CD8-positive, alpha-beta memory T cell (primary cell): ENCODE measurements around the gene UNCX. TPM values are rescaled to one million over a fixed set of nuclear protein-coding genes. Genes with fewer than 3 reads are reported as not detected.
"Not testable (repeated sequence)": the region's sequence is repeated elsewhere in the genome, so short reads cannot be mapped to it uniquely, and the experiment has no call there.

Source experiments
- CTCF ChIA-PET: fragments of 350-600 bp; sonication (Branson Sonifier 250); formaldehyde crosslinking; loops from one replicate; lab custom pipeline; 2021; ENCODE audit warnings: antibody characterized with exemption; lab: Charles Lee
- POLR2A ChIA-PET: fragments of 350-600 bp; sonication (Branson Sonifier 250); formaldehyde crosslinking; loops from one replicate; lab custom pipeline; 2021; ENCODE audit warnings: antibody characterized with exemption; lab: Charles Lee
- DNase-seq, 5 donors: peaks; one replicate each; pipeline versions ENCODE4 v3.0.0 to v3.0.0-alpha.2; 2020 to 2022; ENCODE audit warnings: mixed read lengths in 1 of 5
- H3K27ac ChIP-seq: one replicate; pipeline ENCODE4 v1.7.0; 2013; ENCODE audit warnings: low read depth, mild to moderate bottlenecking, low read length, moderate library complexity
- H3K27me3 ChIP-seq: 2 replicates; pipeline ENCODE4 v1.7.0; 2013; ENCODE audit warnings: low read length, mild to moderate bottlenecking; ENCODE audit not compliant: insufficient read depth, poor library complexity, severe bottlenecking
- H3K36me3 ChIP-seq: 2 replicates; pipeline ENCODE4 v1.7.0; 2013; ENCODE audit warnings: mild to moderate bottlenecking, low read length, moderate library complexity; ENCODE audit not compliant: insufficient read depth
- H3K4me1 ChIP-seq: 2 replicates; pipeline ENCODE4 v1.7.0; 2013; ENCODE audit warnings: mild to moderate bottlenecking, low read length, moderate library complexity; ENCODE audit not compliant: insufficient read depth
- H3K4me3 ChIP-seq: 2 replicates; pipeline ENCODE4 v1.7.0; 2013; ENCODE audit warnings: mild to moderate bottlenecking, low read length
- H3K9me3 ChIP-seq: 2 replicates; pipeline ENCODE4 v1.7.0; 2013; ENCODE audit warnings: mild to moderate bottlenecking, low read length
- H3K27ac Mint-ChIP-seq, 8 donors: one replicate each; pipeline ENCODE4 v1.8.0; 2020 to 2021; ENCODE audit warnings: mixed read lengths in 8 of 8, mild to moderate bottlenecking in 6 of 8, inconsistent platforms in 3 of 8, moderate library complexity in 3 of 8
- H3K27me3 Mint-ChIP-seq, 2 donors: one replicate each; pipeline ENCODE4 v1.8.0; 2020 to 2021; ENCODE audit warnings: mixed read lengths in 2 of 2, mild to moderate bottlenecking in 1 of 2, moderate library complexity in 1 of 2
- H3K36me3 Mint-ChIP-seq, 3 donors: one replicate each; pipeline ENCODE4 v1.8.0; 2020 to 2021; ENCODE audit warnings: mixed read lengths in 3 of 3, inconsistent platforms in 1 of 3, mild to moderate bottlenecking in 1 of 3
- H3K4me1 Mint-ChIP-seq, 3 donors: one replicate each; pipeline ENCODE4 v1.8.0; 2020 to 2021; ENCODE audit warnings: mixed read lengths in 3 of 3, inconsistent platforms in 1 of 3, mild to moderate bottlenecking in 1 of 3
- H3K4me3 Mint-ChIP-seq, 7 donors: one replicate each; pipeline ENCODE4 v1.8.0; 2020 to 2021; ENCODE audit warnings: mixed read lengths in 7 of 7, mild to moderate bottlenecking in 6 of 7, moderate library complexity in 4 of 7, inconsistent platforms in 2 of 7
- H3K9me3 Mint-ChIP-seq, 5 donors: one replicate each; pipeline ENCODE4 v1.8.0; 2020 to 2022; ENCODE audit warnings: mixed read lengths in 5 of 5, mild to moderate bottlenecking in 3 of 5, moderate library complexity in 2 of 5, inconsistent platforms in 1 of 5
- polyA plus RNA-seq: library from polyadenylated mRNA; unstranded; fragments of 300-500 nt; fragmentation: Illumina TruSeq; gene quantifications from one replicate; pipeline ENCODE4 v1.2.3, GENCODE V29; 2021
- total RNA-seq, 2 experiments: library from RNA; stranded (reverse); gene quantifications; one replicate each; pipeline ENCODE4 v1.2.3, GENCODE V29; 2021

The UNCX gene
- total and polyA plus RNA-seq, 3 experiments from 2014 or later: not detected

DNA sequence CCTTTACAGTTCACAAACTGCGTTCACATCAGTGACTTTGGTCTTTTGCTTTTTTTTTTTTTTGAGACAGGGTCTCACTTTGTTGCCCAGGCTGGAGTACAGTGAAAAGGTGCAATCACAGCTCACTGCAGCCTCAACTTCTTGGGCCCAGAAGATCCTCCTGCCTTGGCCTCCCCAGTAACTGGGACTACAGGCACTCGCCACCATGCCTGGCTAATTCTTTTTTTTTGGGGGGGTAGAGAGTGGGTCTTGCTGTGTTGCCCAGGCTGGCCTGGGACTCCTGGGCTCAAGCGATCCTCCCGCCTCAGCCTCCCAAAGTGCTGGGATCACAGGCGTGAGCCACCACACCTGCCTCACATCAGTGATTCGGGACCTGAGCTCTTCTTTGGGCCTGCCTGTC lies 35.7 kb upstream of the UNCX start:
- H3K4me1 ChIP-seq: peaks cover 3% of the 10 kb centered on the region
- Mint-ChIP-seq H3K9me3 (no peaks in the 10 kb centered on the region), H3K4me1 (peaks cover 4 to 6% (median 5%) of the 10 kb centered on the region in 3 donors), H3K27ac (no peak overlapping the region), H3K36me3 (no peaks in the 10 kb centered on the region), H3K27me3 (peaks cover 9 to 18% of the 10 kb centered on the region in 2 donors), H3K4me3 (no peak overlapping the region)
- no peaks in the 10 kb centered on the region for H3K9me3 ChIP-seq
- peaks cover 3% of the 10 kb centered on the region for H3K27me3 ChIP-seq
- POLR2A ChIA-PET: no interaction called here
- CTCF ChIA-PET: no interaction called here
- H3K27ac ChIP-seq: no peak overlapping the region
- no peaks in the 10 kb centered on the region for H3K36me3 ChIP-seq
- no peak overlapping the region for H3K4me3 ChIP-seq
- DNase-seq: no peak

DNA sequence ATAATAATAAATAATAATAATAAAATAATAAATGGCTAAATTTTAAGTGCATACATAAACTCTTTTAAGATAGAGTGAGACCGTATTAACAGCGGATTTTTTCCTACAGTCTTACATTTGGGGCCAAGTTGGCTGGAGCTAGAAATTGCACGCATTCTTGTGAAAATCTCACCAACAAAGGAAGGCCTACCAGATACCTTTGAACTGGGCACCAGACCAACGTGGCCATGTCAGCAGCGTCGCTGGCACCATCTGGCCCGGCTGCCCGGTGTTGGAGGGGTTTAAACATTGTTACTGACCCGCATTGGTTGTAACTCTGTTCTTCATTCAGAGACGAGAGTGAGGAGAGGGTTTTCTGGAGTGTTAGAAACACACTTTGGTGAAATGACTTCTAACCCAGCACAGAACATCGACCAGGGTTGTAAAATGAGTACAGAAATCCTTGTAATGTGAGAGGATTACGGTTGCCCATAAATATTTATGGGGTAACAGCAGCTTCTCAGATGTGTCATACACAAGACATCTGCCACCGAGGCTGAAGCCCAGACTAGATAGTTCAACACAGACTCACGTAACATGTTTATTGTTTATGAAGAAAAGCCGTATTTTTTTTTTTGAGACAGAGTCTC lies 34.6 kb upstream of the UNCX start:
- peaks cover 3% of the 10 kb centered on the region for H3K27me3 ChIP-seq
- H3K4me3 ChIP-seq: no peak overlapping the region
- no peak for DNase-seq
- no peaks in the 10 kb centered on the region for H3K36me3 Mint-ChIP-seq
- no peak overlapping the region for H3K4me3 Mint-ChIP-seq
- H3K4me1 Mint-ChIP-seq: no peaks in the 10 kb centered on the region
- no peaks in the 10 kb centered on the region for H3K9me3 Mint-ChIP-seq
- ChIA-PET POLR2A (no interaction called here), CTCF (no interaction called here)
- no peak overlapping the region for H3K27ac ChIP-seq
- no peaks in the 10 kb centered on the region for H3K4me1 ChIP-seq
- peaks cover 7 to 13% of the 10 kb centered on the region in 2 donors for H3K27me3 Mint-ChIP-seq
- no peak overlapping the region for H3K27ac Mint-ChIP-seq
- H3K36me3 ChIP-seq: no peaks in the 10 kb centered on the region
- no peaks in the 10 kb centered on the region for H3K9me3 ChIP-seq

GRCh38 chr7:1200045-1200444 lies 32.6 kb upstream of the UNCX start:
- H3K4me1 Mint-ChIP-seq: no peaks in the 10 kb centered on the region
- no peak for DNase-seq
- POLR2A ChIA-PET: no interaction called here
- H3K27ac Mint-ChIP-seq: no peak overlapping the region
- Histone ChIP-seq H3K4me3 (no peak overlapping the region), H3K36me3 (no peaks in the 10 kb centered on the region), H3K4me1 (no peaks in the 10 kb centered on the region), H3K27ac (no peak overlapping the region), H3K9me3 (no peaks in the 10 kb centered on the region), H3K27me3 (no peaks in the 10 kb centered on the region)
- H3K9me3 Mint-ChIP-seq: no peaks in the 10 kb centered on the region
- CTCF ChIA-PET: no interaction called here
- no peaks in the 10 kb centered on the region for H3K36me3 Mint-ChIP-seq
- no peak overlapping the region for H3K4me3 Mint-ChIP-seq
- peaks cover 5 to 16% of the 10 kb centered on the region in 2 donors for H3K27me3 Mint-ChIP-seq

- H3K27me3 ChIP-seq: no peaks in the 10 kb centered on the region
- ChIA-PET CTCF (no interaction called here), POLR2A (no interaction called here)
Observed at GRCh38 chr7:1201916-1202315, 30.8 kb upstream of the UNCX start.

GRCh38 chr7:1202914-1203313 lies 29.8 kb upstream of the UNCX start:
- H3K27ac ChIP-seq, H3K27me3 ChIP-seq, DNase-seq, H3K9me3 ChIP-seq, H3K27ac Mint-ChIP-seq, CTCF ChIA-PET, H3K9me3 Mint-ChIP-seq, H3K36me3 ChIP-seq, H3K4me1 Mint-ChIP-seq, H3K36me3 Mint-ChIP-seq, H3K4me3 Mint-ChIP-seq, H3K4me3 ChIP-seq, POLR2A ChIA-PET, H3K4me1 ChIP-seq: not testable (repeated sequence)
- H3K27me3 Mint-ChIP-seq: peaks cover 3 to 22% of the 10 kb centered on the region in 2 donors

More at GRCh38 chr7:1201916-1202315, 30.8 kb upstream of the UNCX start:
- Mint-ChIP-seq H3K4me3 (no peak overlapping the region), H3K27ac (no peak overlapping the region), H3K9me3 (no peaks in the 10 kb centered on the region), H3K36me3 (no peaks in the 10 kb centered on the region), H3K4me1 (no peaks in the 10 kb centered on the region), H3K27me3 (peaks cover 3 to 18% of the 10 kb centered on the region in 2 donors)
- no peak for DNase-seq
- Histone ChIP-seq H3K4me3 (no peak overlapping the region), H3K27ac (no peak overlapping the region), H3K4me1 (no peaks in the 10 kb centered on the region), H3K36me3 (no peaks in the 10 kb centered on the region), H3K9me3 (no peaks in the 10 kb centered on the region)

GRCh38 chr7:1204460-1205140 lies 28.1 kb upstream of the UNCX start:
- Mint-ChIP-seq H3K4me3 (no peak overlapping the region), H3K9me3 (no peaks in the 10 kb centered on the region), H3K4me1 (no peaks in the 10 kb centered on the region), H3K27me3 (peaks cover 6 to 28% of the 10 kb centered on the region in 2 donors), H3K27ac (peak overlapping the region in 1 of 8 donors; percentile 81), H3K36me3 (no peaks in the 10 kb centered on the region)
- no peak overlapping the region for H3K27ac ChIP-seq
- no peaks in the 10 kb centered on the region for H3K4me1 ChIP-seq
- H3K27me3 ChIP-seq: no peaks in the 10 kb centered on the region
- DNase-seq: no peak
- ChIA-PET POLR2A (no interaction called here), CTCF (interaction anchor here (1.0 kb wide), 1 partner anchor 22 kb away, joined by 3 read pairs; no protein-coding TSS in a partner anchor)
- no peaks in the 10 kb centered on the region for H3K9me3 ChIP-seq
- no peaks in the 10 kb centered on the region for H3K36me3 ChIP-seq
- H3K4me3 ChIP-seq: no peak overlapping the region

- CTCF ChIA-PET: interaction anchor here (1.0 kb wide), 1 partner anchor 23 kb away, joined by 3 read pairs; no protein-coding TSS in a partner anchor
- H3K4me3 ChIP-seq, H3K27ac Mint-ChIP-seq, H3K4me1 ChIP-seq, POLR2A ChIA-PET, H3K9me3 ChIP-seq, H3K27me3 ChIP-seq, H3K4me1 Mint-ChIP-seq, DNase-seq, H3K4me3 Mint-ChIP-seq, H3K9me3 Mint-ChIP-seq, H3K36me3 ChIP-seq, H3K36me3 Mint-ChIP-seq, H3K27ac ChIP-seq: not testable (repeated sequence)
- peaks cover 15 to 31% of the 10 kb centered on the region in 2 donors for H3K27me3 Mint-ChIP-seq
Observed at GRCh38 chr7:1205742-1206141, 26.9 kb upstream of the UNCX start.

DNA sequence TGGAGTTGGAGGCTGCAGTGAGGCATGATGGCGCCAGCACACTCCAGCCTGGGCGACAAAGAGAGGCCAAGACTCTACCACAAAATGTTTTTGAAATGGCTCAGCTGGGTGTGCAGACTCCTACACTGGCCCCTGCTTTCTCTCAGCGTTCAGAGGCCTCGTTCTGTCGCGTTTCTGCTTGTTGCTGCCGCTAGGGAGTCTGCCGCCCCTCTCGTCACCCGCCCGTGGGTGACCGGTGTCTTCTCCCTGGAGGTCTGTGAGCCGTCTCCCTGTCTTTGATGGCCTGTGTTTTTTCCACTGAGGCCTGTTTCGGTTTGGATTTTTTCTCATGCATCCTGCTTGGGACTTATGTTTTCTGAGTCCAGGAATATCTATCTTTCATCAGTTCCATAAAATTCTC lies 23.6 kb upstream of the UNCX start:
- peaks cover 22 to 35% of the 10 kb centered on the region in 2 donors for H3K27me3 Mint-ChIP-seq
- ChIA-PET CTCF (no interaction called here), POLR2A (no interaction called here)
- Histone ChIP-seq H3K4me3 (no peak overlapping the region), H3K36me3 (no peaks in the 10 kb centered on the region), H3K27me3 (peaks cover 7% of the 10 kb centered on the region), H3K27ac (no peak overlapping the region), H3K4me1 (no peaks in the 10 kb centered on the region), H3K9me3 (no peaks in the 10 kb centered on the region)
- H3K9me3 Mint-ChIP-seq: peaks cover 0 to 2% (median 0%) of the 10 kb centered on the region in 5 donors
- no peaks in the 10 kb centered on the region for H3K36me3 Mint-ChIP-seq
- H3K4me3 Mint-ChIP-seq: no peak overlapping the region
- no peaks in the 10 kb centered on the region for H3K4me1 Mint-ChIP-seq
- DNase-seq: no peak
- no peak overlapping the region for H3K27ac Mint-ChIP-seq
